Fibroblast of the aortic adventitia (primary cell): Measurements from ENCODE around the gene FDCSP. TPM values are rescaled to one million over a fixed set of nuclear protein-coding genes. Genes with fewer than 3 reads are reported as not detected.

Experiments used
- DNase-seq: peaks from one replicate; pipeline ENCODE4 v3.0.0-alpha.2; 2010; ENCODE audit warnings: low read depth
- H3K4me3 ChIP-seq: 2 replicates; pipeline ENCODE4 v1.5.1; 2011; ENCODE audit warnings: low read depth, mild to moderate bottlenecking, control low read depth, low read length, moderate library complexity
- total RNA-seq: library from RNA; depleted of rRNA; stranded (reverse); fragments of >200 nt; gene quantifications from 2 replicates; pipeline ENCODE4 v1.2.3, GENCODE V29; 2012; ENCODE audit warnings: low replicate concordance
- TF ChIP-seq, protein P1 (sequence below): IDR thresholded peaks from 2 replicates; pipeline ENCODE4 v1.5.1; 2011; ENCODE audit warnings: mild to moderate bottlenecking, low read length, control low read depth, inconsistent platforms; ENCODE audit not compliant: insufficient read depth

The FDCSP gene
- total RNA-seq, 1 donor: not detected

DNA sequence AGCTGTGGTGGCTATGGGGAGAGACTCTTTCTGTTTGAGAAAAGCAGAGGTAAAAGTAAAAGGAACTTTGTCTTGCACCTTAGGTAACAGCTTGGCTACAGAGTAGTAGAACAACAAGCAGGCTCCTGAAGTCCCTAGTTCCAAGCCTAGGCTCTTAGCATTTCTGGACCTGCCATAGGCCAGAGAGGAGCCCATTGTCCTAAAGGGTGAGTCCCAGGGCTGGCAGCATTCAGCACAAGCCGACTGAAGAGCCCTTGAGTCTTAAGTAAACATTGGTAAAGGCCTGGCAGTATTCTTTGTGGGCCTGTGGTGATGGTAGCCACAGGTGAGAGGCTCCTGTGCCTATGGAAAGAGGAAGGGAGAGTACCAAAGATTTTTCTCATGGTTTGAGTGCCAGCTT lies 54.6 kb downstream of the FDCSP start:
- TF ChIP-seq, protein P1, sequence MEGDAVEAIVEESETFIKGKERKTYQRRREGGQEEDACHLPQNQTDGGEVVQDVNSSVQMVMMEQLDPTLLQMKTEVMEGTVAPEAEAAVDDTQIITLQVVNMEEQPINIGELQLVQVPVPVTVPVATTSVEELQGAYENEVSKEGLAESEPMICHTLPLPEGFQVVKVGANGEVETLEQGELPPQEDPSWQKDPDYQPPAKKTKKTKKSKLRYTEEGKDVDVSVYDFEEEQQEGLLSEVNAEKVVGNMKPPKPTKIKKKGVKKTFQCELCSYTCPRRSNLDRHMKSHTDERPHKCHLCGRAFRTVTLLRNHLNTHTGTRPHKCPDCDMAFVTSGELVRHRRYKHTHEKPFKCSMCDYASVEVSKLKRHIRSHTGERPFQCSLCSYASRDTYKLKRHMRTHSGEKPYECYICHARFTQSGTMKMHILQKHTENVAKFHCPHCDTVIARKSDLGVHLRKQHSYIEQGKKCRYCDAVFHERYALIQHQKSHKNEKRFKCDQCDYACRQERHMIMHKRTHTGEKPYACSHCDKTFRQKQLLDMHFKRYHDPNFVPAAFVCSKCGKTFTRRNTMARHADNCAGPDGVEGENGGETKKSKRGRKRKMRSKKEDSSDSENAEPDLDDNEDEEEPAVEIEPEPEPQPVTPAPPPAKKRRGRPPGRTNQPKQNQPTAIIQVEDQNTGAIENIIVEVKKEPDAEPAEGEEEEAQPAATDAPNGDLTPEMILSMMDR: no peak
- no peak for DNase-seq
- no peak overlapping the region for H3K4me3 ChIP-seq

Other genes with a start within 250 kb of the FDCSP start
- 0.72 TPM in 1 of 2 replicates, not detected in the other for gene STATH, start 230.2 kb upstream of the FDCSP start, total RNA-seq
- gene HTN3, start 197.7 kb upstream of the FDCSP start, total RNA-seq: not detected in 2 replicates
- not detected in 2 replicates for gene HTN1, start 175.7 kb upstream of the FDCSP start, total RNA-seq
- gene PRR27, start 71.9 kb upstream of the FDCSP start, total RNA-seq: not detected in 2 replicates
- not detected in 2 replicates for gene ODAM, start 30.4 kb upstream of the FDCSP start, total RNA-seq
- not detected in 2 replicates for gene CSN3, start 16.5 kb downstream of the FDCSP start, total RNA-seq
- not detected in 2 replicates for gene CABS1, start 108.9 kb downstream of the FDCSP start, total RNA-seq
- gene SMR3A, start 134.6 kb downstream of the FDCSP start, total RNA-seq: not detected in 2 replicates
- not detected in 2 replicates for gene SMR3B, start 157.0 kb downstream of the FDCSP start, total RNA-seq
- not detected in 2 replicates for gene OPRPN, start 171.8 kb downstream of the FDCSP start, total RNA-seq
- gene MUC7, start 246.1 kb downstream of the FDCSP start, total RNA-seq: not detected in 2 replicates